ENCODE data around the gene TIAM2.
"Not testable (repeated sequence)": the region's sequence is repeated elsewhere in the genome, so short reads cannot be mapped to it uniquely, and the experiment has no call there.

TIAM2 gene

DNA sequence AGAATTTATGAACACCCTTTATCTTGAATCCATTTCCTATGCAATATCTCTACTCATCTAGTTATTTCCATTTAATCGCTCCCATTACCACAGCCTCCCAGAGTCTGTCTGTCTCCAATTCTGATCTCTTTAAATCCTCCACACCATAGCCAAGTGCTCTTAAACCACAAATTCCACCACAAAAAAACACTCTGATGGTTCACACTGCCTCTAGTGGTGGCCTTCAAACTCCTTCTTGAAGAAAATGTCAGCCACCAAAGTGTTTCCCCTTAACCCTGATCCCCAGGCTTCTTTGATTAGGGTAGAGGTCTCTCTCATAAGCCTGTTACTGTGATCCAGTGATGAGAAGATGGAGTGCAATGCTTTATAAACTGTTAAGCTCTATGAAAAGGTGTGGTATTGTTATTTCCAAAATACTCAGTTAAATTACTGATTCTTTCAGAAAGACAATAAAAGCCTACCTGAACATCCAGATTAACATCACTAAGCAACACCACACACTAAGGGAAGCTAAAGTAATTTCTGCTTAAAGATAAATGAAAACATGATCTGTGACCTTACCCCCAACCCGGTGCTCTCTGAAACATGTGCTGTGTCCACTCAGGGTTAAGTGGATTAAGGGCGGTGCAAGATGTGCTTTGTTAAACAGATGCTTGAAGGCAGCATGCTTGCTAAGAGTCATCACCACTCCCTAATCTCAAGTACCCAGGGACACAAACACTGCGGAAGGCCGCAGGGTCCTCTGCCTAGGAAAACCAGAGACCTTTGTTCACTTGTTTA lies 273.2 kb downstream of the TIAM2 start:
- DNase-seq, result not testable (repeated sequence)

- DNase-seq, result no peak
Measured at GRCh38 chr6:155269765-155270164, 274.6 kb downstream of the TIAM2 start.

DNA sequence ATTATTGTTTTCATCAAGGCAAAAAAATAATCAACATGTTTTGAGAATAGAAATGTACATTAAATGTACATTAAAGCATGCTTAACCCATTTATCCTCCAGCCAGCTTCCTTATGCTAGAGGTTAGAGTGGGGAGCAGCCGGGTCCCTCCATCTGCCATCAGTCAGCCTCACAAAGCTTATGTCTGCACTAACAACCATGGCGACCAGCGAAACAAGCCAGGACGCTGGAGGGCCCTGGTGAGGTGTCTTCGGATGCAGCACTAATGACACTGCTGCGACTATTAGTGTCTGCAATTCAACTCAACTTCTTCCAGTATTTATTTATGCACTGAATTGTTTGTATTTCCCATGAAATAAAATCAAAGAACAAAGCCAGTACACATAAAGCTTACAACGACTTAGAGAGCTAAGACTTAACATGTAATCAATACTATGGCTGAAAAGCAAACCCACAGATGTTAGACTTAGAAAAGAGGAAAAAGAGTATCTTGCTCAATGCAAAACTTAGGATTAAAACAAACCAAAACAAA lies 275.5 kb downstream of the TIAM2 start:
- DNase-seq, result no peak

GRCh38 chr6:155271145-155271544 lies 276.0 kb downstream of the TIAM2 start:
- no peak for DNase-seq

GRCh38 chr6:155272353-155273232 lies 277.5 kb downstream of the TIAM2 start:
- DNase-seq, result no peak

- DNase-seq, result no peak
Measured at GRCh38 chr6:155273431-155273830, 278.3 kb downstream of the TIAM2 start.

- DNase-seq, result no peak
Measured at GRCh38 chr6:155274106-155274505, 279.0 kb downstream of the TIAM2 start.

DNA sequence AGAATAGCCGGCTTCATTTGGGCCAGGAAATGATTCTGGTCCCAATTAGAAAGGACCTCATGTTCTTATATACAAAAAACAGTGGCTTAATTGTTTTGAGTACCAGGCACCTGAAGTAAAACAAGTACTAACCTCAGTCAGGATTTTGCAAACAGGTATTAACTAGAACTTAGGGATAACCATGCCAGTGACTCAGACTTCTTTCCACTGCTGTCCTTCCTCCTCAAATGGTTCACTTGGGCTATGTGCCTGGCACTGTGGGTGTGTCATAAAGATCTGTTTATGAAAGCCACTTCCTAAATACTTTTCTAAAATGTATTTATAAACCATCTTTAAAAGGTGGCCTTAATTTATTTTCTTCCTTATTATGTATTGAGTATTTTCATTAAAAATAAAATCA lies 279.4 kb downstream of the TIAM2 start:
- DNase-seq, result no peak

- no peak for DNase-seq
Measured at GRCh38 chr6:155275808-155276480, 280.8 kb downstream of the TIAM2 start.

- DNase-seq, result no peak
Measured at GRCh38 chr6:155276638-155277037, 281.5 kb downstream of the TIAM2 start.

DNA sequence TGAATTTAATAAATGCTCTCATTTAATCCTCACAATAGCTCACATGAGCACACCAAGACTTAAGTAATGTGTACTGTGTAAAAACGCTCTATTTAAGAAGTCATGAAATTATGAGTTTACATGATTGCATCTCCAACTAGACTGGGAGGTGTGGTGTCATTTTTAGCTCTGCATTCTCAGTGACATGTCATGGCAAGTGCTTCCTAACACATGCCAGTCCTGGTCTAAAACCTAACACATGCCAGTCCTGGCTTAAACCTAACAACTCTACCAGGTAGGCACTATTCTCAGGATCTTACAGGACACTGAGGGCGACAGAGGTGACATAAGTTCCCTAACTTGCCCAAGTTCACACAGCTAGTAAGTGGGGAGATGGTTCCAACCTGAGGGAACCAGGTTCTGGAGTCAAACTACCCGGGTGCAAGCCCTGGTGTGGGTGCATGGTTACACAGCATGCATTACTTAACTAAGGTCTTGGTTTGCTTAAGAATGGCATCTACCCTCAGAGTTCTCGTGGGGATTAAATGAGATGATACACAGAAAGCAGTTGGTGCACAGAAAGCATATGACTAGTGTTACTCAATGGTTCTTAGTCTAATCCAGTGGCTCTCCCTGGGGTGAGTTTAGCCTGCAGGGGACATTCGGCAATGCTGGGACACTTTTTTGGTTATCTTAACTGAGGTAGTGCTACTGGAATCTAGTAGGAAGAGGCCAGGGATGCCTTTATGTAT lies 283.4 kb downstream of the TIAM2 start:
- no peak for DNase-seq

DNA sequence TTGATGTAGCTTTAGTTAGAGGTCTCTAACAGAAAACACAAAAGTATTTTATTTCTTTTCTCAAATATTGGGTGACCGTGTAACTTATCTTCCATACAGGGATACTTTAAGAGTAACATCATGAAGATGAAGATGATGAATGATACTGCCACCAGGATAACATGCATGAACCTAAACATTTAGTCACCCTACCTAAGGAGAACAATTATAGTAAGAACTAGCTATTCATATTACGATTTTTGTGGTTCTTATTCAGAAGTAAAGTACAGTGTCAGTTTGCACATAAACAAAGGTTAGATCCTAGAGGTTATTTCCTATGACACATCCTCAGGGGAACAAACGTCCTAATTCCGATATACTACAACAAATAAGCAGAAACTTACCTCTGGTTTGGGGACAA lies 289.7 kb downstream of the TIAM2 start:
- no peak for DNase-seq

DNA sequence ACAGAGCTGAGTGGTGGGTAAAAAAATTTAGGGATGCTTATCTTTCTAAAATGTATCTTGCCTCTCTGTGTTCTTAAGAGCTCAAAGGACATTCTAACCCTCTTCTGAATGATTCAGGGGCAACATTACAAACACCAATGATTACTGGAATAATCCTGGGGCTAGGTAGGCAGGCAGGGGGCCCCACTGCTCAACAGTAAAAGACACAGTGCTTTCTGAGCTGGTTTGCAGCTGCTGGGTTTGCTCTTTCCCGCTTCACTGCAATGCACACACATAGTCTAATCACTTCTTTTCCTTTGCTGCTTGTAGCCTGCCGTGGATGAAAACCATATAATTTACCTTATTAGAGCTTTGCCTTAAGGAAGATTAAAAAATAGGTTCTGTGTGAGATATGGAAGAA lies 292.6 kb downstream of the TIAM2 start:
- DNase-seq, result no peak

DNA sequence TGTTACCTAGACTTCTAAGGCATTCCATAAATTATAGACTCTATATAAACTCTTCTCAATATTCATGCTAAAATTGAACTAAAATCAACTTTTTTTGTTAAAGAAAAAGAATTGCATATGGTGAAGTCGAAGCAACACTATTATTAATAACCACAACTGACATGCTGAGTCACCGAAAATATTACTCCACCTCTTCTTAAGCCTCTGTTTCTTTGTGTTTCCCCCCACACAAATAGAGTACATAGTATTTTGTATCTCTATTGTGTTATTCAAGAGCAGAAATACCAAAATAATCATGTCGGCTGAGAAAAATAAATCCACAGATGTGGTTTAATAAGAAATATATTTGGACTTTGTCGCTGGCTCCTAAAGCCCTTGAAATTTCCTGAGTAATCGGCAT lies 295.4 kb downstream of the TIAM2 start:
- DNase-seq, result no peak

- DNase-seq, result no peak
Measured at GRCh38 chr6:155291291-155291690, 296.2 kb downstream of the TIAM2 start.

DNA sequence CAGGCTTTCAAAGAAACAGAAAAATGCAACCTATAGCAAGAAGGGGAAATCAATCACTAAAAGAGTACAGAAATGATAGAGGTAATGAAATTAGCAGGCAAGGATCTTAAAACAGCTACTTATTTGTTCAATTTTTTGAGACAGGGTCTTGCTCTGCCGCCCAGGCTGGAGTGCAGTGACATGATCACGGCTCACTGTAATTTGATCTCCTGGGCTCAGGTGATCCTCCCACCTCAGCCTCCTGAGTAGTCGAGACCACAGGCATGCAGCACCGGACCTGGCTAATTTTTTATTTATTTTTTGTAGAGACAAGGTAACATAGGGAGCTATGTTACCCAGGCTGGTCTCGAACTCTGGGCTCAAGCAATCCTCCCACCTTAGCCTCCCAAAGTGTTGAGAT lies 297.6 kb downstream of the TIAM2 start:
- no peak for DNase-seq

DNA sequence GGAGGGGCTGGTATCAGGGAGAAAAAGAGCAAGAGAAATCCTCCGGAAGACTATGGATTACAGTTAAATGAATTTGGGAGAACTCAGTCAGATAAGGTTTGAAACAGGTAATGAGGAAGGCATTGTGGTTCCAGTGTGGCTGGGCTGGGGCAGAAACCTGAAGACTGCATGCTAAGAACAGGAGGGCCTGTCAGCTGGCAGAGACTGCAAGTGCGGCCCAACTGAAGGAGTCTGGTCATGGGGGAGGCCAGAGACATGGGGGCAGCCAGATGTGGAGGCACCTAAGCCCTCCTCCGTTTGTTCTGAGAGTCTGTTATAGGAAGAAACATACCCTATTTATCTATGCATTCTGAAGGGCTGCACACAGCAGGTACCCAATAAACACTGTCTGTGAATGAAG lies 302.6 kb downstream of the TIAM2 start:
- DNase-seq, result no peak

GRCh38 chr6:155301867-155302266 lies 306.8 kb downstream of the TIAM2 start:
- no peak for DNase-seq

- DNase-seq, result no peak
Measured at GRCh38 chr6:155303361-155303870, 308.3 kb downstream of the TIAM2 start.

- no peak for DNase-seq
Measured at GRCh38 chr6:155306958-155307357, 311.8 kb downstream of the TIAM2 start.
